Hypothalamus (tissue), 51 donors: ENCODE results near the gene PARM1.

ENCODE experiments used
- DNase-seq, 51 donors: peaks; one replicate each; lab custom pipeline; 2025; lab: John Stamatoyannopoulos, UW

The PARM1 gene

DNA sequence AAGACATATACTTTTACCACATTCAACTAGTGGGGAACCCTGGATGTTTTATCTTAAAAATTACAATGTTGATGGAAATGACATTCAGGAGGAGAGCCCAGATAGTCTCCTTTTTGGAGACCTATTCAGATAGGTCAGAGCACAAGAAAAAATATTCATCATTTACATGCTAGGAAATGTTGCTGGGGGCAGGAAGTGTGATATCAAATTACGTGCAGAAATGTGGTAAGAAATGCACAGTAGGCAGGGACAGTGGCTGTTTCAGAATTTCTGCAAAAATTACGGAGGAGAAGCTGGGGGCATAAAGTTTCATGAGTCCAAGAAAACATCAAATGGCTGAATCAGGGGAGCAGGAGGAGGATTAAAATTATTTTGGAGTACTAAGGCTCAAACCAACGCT is 8.2 kb downstream of the PARM1 start:
- DNase-seq, result no peak

DNA sequence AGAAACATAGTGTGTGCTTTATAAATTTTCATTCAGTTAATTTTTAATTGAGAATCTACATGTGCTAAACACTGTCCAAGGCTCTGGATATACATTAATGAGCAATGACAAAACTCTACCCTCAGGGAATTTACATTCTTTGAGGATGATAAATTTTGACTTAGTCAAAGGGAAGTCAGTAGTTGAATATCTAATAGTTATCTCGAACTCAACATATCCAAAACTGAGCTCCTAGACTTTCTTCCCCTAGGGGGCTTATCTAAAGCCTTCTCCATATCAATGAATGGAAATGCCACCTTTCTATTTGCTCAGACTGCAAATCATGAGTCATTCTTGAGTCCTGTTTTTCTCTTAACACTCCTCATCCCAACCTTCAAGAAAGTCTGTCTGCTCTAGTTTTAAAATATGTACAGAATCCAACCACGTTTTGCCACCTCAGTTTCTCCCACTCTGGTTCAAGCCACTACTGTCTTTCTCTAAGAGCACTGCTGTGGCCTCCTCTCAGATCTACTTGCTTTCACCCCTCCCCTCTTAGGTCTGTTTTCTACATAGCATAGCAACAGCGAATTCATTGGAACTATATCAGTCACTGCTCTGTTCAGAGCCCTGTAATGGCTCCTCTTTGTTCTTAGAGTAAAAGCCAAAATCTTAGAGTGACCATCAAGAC is 9.5 kb downstream of the PARM1 start:
- no peak for DNase-seq

DNA sequence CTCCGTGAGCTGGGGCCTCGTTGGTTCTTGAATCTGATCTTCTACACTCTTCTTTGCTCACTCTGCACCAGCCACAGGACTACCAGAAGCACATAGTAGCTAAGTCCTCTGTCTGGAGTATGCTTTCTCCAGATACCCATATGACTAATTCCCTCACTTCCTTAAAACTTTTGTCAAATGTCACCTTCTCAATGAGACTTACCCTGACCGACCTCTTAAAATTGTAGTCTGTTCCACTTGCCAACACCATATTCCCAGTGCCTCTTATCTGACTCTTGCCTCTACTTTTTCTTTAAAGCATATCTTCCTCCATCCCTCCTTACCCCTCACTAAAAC is 10.0 kb downstream of the PARM1 start:
- no peak for DNase-seq

DNA sequence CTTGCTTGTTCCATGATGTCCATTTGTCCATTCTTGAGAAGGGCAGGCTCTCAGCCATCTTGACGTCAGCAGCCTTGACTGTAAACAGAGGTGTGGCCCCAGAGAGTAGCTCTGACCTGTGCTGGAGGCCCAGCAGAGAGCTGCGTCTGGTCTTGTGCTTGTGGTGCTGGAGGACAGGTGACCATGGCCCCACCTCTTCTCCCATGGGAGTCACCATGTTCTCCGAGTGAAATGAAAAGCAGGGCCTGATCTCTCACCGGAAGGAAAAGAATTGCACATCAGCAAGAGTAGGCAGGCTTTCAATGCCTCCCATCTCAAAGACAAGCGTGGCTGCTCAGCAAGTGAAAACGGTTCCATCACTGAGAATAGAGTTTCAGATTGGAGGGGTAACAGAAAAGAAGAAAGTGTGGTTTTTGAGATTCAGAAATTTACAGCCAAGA is 11.5 kb downstream of the PARM1 start:
- DNase-seq, result no peak

DNA sequence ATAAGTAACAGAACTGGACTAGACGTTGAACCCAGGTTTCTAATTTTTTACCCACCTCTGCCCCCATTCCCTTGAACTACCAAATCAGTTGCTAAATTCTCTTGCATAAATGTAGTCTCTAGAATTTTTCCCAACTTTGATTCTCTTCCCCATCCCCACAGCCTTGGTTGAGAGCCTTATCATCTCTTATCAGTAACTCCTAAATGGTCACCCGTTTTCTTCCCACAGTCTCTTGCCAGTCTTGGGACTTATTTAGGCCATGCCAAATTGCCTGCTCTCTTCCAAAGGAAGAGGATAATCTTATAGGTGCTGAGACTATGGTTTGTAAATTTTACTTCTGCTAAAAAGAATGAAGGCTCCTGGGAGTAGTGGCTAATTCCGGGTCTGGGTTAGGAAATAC is 13.3 kb downstream of the PARM1 start:
- DNase-seq, result no peak

DNA sequence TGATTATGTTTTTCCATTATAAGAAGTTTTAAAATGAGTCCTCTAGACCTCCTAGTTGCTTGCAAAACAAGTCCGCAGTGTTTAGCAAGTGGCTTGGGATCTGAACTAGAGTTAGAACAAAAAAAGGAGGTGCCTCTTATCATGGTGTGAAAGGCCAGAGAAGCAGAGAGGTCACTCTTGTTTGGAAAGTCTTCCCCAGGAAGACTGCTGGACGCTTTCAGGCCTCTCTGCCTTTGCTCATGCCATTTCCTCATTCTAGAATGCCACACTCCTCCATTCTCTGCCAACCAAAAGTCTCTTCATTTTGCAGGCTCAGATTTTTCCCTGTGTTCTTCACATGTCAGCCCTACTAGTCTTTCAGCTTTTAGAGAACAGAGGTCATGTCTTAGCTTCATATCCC is 14.9 kb downstream of the PARM1 start:
- no peak for DNase-seq

DNA sequence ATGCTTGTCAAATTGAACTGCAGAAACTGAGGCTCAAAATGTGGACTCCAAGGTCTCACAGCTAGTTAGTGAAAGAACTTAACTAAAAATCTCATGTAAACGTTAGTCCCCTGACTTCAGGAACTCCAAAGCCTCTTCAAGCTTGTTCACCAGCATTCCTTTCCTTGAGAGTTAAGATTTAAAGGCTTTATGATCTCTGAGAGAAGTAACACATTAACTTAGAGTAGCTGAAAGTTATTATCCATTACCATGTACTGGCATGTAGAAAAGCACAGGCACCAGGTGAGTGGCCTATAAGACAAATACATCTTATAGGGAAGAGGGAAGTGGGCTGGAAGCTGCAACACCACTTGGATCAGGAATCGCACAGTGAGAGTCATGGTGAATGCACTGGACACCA is 15.3 kb downstream of the PARM1 start:
- no peak for DNase-seq

DNA sequence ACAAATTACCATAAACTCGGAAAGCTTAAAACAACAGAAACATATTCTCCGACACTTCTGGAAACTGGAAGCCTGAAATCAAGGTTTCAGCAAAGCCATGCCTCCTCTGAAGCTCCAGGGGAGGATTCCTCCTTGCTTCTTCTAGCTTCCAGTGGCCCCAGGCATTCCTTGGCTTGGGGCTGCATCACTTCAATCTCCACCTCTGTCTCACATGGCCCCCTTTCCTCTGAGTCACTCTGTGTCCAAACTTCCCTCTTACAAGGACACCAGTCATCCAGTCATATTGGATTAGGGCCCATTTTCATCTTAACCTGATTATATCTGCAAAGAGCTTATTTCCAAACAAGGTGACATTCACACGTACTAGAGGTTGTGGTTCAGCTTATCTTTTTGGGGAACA is 17.3 kb downstream of the PARM1 start:
- DNase-seq, result no peak

DNA sequence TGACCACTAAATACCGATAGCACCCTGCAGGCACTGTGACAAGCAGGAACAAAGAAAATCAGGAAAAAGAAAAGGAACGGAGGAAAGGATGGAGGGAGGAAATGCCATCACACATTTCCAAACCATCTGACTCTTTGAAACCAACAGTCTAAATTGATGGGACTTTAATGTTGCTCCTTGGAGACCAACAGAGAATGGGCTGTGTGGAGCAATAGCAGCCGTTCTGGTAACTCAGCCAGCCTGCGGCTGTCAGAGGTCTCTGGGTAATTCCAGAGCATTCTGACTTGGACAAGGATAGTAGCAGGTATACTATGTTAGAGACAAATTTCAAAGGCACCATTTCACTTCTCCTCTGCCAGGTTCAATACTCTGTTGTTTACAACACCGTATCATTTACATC is 18.0 kb downstream of the PARM1 start:
- DNase-seq, result no peak

DNA sequence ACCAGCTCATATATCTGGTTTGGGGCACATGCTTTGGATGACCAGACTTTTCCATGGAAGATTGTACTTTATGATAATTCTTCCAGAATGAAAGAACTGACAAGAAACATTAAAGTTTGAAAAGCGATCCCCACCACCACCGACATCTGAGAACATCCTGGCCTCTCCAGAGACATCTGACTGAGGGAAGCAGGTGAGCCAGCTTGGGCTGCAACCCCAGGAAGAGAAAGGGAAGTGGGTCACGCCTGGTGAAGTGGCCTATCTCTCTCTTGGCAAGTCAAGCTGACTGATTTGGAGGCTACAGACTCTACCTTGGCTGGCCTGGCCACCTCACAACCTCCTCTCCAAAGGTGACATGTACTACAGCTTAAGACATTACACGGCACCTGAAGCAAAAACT is 20.7 kb downstream of the PARM1 start:
- DNase-seq, result no peak

DNA sequence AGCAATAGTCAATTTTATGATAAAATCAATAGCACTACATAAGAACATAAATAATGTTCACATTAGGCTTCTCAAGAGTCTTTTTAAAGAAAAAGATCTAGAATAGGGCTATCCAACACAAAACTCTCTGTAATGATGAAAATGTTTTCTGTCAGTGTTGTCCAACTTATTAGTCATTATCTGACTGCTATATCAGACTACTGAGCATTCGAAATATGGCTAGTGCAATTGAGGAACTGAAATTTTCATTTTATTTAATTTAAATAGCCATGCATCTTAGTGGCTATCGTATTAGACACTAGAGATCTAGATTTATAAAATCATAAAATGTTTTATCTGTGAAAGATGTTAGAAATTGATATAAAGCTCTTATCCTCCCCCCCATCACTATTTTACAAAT is 26.0 kb downstream of the PARM1 start:
- DNase-seq, result no peak

DNA sequence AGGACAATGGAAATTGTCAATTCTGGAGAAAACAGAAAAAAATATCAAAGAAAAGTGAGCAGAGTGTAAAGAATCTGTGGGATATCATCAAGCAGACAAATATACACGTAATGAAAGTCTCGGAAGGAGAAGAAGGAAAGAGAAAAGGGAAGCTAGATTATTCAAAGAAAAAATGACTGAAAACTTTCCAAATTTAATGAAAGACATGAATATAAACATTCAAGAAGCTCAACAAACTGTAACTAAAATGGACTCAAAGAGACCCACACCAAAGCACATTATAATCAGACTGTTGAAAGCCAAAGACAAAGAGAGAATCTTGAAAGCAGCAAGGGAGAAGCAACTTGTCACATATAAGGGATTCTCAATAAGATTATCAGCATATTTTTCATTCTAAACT is 28.3 kb downstream of the PARM1 start:
- no peak for DNase-seq

DNA sequence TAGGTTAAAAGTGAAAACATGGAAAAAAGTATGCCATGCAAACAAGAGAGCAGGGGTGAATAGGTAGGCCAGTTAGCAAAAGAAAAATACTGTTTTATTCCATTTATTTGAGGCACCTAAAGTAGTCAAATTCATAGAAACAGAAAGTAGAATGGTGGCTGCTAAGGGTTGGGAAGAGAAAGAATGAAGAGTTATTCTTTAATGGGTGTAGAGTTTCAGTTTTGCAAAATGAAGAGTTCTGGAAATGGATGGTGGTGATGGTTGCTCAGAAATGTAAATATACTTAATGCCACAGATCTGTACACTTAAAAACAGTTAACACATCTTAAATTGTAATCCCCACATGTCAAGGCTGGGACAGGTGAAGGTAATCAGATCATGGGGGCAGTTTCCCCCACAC is 29.7 kb downstream of the PARM1 start:
- DNase-seq, result no peak

DNA sequence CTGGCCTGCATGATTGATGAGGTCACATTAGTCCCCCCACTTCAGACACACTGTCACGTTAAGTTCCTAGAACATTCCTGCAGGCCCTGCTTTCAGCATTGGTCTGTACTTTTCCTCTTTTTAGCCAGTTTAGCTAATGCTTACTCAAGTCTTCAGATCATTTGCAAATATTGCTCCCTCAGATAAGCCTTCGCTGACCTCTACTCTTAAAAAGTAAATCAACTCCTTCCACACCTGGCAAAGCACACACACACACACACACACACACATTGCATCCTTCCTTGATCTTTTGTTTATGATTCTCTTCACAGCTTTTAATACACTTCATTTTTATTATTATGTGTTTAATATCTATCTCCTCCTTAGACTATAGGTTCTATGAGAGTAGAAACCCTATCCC is 31.4 kb downstream of the PARM1 start:
- DNase-seq, result no peak

DNA sequence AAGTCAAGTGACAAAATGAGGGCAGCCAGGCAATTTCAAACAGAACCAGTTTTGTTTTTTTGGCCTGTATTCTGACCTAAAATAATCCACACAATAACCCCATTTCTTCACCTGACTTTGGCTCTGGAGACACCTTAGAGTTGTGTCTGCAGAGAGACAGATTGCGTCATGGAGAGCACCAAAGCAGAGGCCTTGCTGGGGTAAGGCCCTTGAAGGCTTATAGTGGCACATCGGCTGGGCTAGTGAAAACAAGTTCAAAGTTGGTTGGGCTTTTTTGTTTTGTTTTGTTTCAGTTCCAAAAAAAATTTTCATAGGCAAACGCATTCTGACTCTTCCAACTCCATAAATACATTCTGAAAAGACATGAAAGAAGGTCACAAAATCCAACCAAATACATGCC is 34.4 kb downstream of the PARM1 start:
- DNase-seq, result no peak

DNA sequence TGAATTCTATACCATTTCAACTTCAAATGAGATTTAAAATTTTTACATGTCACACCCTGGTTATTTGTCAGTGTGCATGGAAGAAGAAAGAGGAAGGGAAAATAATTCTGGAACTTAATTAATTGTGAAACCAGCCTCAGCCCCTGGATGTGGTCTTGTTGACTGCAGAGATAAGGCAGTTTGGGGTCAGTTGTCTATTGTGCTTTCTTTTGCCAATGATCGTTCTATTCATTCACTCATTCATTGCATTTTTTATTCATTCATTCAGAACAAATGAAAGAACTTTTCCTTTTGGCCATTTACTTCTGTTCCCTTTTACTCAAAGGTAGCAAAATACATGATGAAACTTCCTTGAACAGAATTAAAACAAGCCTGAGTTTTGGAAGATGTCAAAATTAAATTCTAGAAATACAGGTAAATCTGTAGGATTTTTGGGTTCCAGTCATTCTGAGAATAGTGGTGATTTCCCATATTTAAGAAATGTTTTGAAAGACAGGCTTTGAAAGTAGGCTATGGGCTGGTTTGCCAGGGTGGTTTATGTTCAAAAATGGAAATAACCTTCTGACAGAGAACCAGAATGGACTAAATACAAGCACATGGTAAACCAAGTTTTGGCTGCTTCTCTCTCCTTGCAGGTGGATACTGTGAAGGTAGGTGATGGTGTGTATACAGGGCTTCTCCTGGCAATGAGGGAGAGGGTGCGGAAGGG is 35.7 kb downstream of the PARM1 start:
- no peak for DNase-seq

DNA sequence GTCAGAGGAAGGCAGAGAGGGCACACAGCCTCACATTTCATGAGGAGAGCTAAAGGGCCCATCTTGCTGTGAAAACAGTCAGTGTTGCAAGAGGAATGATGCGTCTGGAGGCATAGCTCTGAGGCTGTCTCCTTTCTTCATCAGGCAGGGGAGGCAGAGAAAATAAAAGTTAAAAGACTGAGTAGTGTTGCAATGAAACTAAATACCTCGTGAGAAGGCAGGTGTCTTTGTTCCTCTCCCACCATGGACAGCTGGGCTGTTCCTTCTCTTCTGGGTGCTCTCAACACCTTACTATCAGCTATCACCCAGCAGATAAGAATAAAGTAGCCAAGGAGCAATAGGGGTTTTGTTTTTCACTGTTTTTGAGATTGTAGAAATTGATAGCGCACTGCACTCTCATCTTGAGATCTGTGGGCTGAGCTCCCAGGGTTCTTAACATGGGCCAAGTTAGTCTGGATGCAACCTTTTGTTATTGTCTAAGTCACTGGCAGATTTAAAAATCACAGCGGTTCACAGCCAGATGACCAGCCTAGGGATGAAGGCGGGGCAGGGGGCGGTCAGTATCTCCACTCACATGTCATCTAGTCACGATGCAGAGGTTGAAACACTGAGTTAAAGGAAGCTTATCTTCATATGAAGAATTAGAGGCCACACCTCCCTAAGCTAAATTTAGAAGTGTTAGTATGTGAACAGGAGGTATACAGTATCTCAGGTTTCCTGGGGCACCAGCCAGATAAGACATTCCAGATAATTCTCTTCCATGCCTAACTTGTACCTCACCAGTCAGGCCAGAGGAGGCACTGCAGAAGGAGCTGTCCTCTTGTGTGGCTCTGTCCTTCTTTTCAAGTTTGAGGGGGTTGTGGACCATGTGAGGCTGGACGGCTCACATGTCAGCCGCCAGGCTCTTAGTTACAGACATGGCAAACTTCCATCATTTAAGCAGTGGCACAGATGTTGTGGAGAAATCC is 36.9 kb downstream of the PARM1 start:
- no peak for DNase-seq

DNA sequence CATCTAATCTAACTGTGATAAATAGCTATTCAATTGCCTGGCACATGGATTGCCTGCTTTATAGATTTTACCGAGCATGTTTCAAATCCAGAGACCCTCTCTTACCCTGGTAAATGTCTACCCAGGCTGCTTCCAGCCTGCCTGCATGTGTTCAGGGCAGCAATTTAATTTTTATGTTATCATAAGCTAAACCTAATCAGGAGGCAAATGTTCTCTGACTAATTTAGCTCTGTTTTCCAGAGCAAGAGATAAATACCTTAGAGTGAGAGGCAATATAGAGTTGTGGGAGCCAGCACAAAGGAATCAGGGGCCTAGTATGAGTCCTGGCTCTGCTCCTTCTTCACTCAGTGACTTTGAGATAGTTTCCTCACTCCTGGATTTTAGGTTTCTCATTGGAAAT is 37.7 kb downstream of the PARM1 start:
- no peak for DNase-seq

DNA sequence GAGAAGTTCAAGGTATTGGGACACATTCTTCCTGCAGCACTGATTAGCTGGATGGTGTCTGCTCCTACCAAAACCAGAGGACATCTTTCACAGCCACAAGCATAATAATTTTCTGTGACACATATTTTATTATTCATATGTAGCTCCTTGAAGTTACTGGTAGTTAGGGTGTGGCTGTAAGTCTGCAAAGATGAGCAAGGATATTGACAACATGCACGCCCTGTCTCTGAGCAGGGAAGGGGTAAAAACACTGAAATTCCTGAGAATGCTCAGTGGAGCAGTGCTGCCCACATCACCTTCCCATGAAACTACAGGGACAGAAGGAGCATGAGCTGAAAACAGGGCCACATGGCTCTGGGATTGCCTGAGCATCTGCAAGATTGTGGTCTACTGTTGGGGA is 38.9 kb downstream of the PARM1 start:
- no peak for DNase-seq

DNA sequence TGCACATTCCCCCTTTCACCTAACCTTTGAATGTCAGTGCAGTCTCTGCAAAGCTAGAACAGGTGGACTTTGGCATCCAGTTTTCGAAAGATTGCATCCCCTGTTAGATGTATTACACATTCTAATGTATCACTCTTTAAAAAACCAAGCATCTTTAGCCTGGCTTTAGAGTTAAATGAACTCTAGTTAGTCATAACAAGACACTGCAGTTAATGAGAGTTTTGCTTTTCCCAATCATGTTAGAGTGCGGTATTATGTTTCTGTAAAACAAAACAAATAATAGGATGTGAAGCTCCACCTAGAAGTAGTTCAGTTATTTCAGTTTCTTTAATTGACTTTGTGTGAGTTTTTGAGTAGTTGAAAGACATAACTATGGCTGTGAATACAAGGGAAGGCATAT is 42.2 kb downstream of the PARM1 start:
- DNase-seq, result no peak
